HG03520 (cell line): ENCODE data around the gene GSDME.
A peak's percentile ranks its signal among the peaks of the same experiment; 100 is the strongest.

Source experiments
- ATAC-seq: cut with Tn5 transposase; IDR thresholded peaks from one replicate; pipeline ENCODE4 v1.9.1; 2021; ENCODE audit warnings: mild to moderate bottlenecking, moderate library complexity; ENCODE audit not compliant: unreplicated experiment

The GSDME gene

GRCh38 chr7:24659505-24659904, 97.8 kb downstream of the GSDME start:
- peak; percentile 77 for ATAC-seq

GRCh38 chr7:24657980-24658379, 99.3 kb downstream of the GSDME start:
- no peak for ATAC-seq

- ATAC-seq = no peak
These were observed 100.7 kb downstream of the GSDME start for GRCh38 chr7:24656608-24657007.

- no peak for ATAC-seq
These were observed 103.0 kb downstream of the GSDME start for GRCh38 chr7:24654305-24654704.

- ATAC-seq = no peak
These were observed 103.8 kb downstream of the GSDME start for GRCh38 chr7:24653316-24654085.

GRCh38 chr7:24652251-24652939, 104.9 kb downstream of the GSDME start:
- no peak for ATAC-seq
